GM23248 (cell line): ENCODE results near the gene MIB1.

Source experiments
- EZH2 ChIP-seq: fragments of 200-600 bp; sonication (generic); IDR thresholded peaks from 2 replicates; pipeline ENCODE4 v1.6.1; 2018; ENCODE audit warnings: antibody characterized with exemption, mild to moderate bottlenecking; ENCODE audit not compliant: insufficient read depth, poor library complexity, severe bottlenecking
- EZH2phosphoT487 ChIP-seq: fragments of 200-600 bp; sonication (generic); IDR thresholded peaks from 2 replicates; pipeline ENCODE4 v1.6.1; 2018; ENCODE audit warnings: antibody characterized with exemption, moderate library complexity, mild to moderate bottlenecking, low read depth; ENCODE audit not compliant: insufficient read depth

GRCh38 chr18:21855432-21855831, 114.8 kb downstream of the MIB1 start:
- TF ChIP-seq EZH2 (no peak), EZH2phosphoT487 (no peak)
